HG03378 (cell line): ENCODE results near the gene CDH18.

ENCODE experiments used
- ATAC-seq: cut with Tn5 transposase; IDR thresholded peaks from one replicate; pipeline ENCODE4 v1.9.1; 2021; ENCODE audit warnings: mild to moderate bottlenecking, moderate library complexity; ENCODE audit not compliant: unreplicated experiment

CDH18 gene

GRCh38 chr5:19615071-19615470 is 372.9 kb downstream of the CDH18 start:
- no peak for ATAC-seq

- ATAC-seq: no peak
Observed at GRCh38 chr5:19608444-19609002, 379.5 kb downstream of the CDH18 start.

GRCh38 chr5:19605846-19606407 is 382.1 kb downstream of the CDH18 start:
- no peak for ATAC-seq

- ATAC-seq: no peak
Observed at GRCh38 chr5:19584131-19584530, 403.9 kb downstream of the CDH18 start.

GRCh38 chr5:19577882-19578281 is 410.1 kb downstream of the CDH18 start:
- no peak for ATAC-seq

- no peak for ATAC-seq
Observed at GRCh38 chr5:19568004-19568403, 420.0 kb downstream of the CDH18 start.

- ATAC-seq: no peak
Observed at GRCh38 chr5:19565466-19565865, 422.5 kb downstream of the CDH18 start.

GRCh38 chr5:19564036-19564435 is 424.0 kb downstream of the CDH18 start:
- ATAC-seq: no peak

- no peak for ATAC-seq
Observed at GRCh38 chr5:19555876-19556275, 432.1 kb downstream of the CDH18 start.

- ATAC-seq: no peak
Observed at GRCh38 chr5:19555436-19555835, 432.6 kb downstream of the CDH18 start.

GRCh38 chr5:19554524-19554923 is 433.5 kb downstream of the CDH18 start:
- no peak for ATAC-seq

GRCh38 chr5:19547640-19548039 is 440.4 kb downstream of the CDH18 start:
- ATAC-seq: no peak

GRCh38 chr5:19546521-19546920 is 441.5 kb downstream of the CDH18 start:
- ATAC-seq: no peak

GRCh38 chr5:19538607-19539006 is 449.4 kb downstream of the CDH18 start:
- ATAC-seq: no peak

GRCh38 chr5:19536387-19536786 is 451.6 kb downstream of the CDH18 start:
- no peak for ATAC-seq

- ATAC-seq: no peak
Observed at GRCh38 chr5:19534751-19535150, 453.2 kb downstream of the CDH18 start.

GRCh38 chr5:19532936-19533335 is 455.1 kb downstream of the CDH18 start:
- no peak for ATAC-seq

GRCh38 chr5:19531374-19531952 is 456.5 kb downstream of the CDH18 start:
- no peak for ATAC-seq

- ATAC-seq: no peak
Observed at GRCh38 chr5:19519448-19519847, 468.6 kb downstream of the CDH18 start.

- no peak for ATAC-seq
Observed at GRCh38 chr5:19498852-19499251, 489.1 kb downstream of the CDH18 start.

GRCh38 chr5:19497229-19497815 is 490.7 kb downstream of the CDH18 start:
- no peak for ATAC-seq

- no peak for ATAC-seq
Observed at GRCh38 chr5:19496056-19496455, 491.9 kb downstream of the CDH18 start.
